NCI-H345 treated with DMSO at 0.1 percent for 48 hours (cell line): ENCODE measurements around the gene PRDM11.

Experiments used
- DNase-seq: peaks from one replicate; lab custom pipeline; 2025; ENCODE audit not compliant: unreplicated experiment; lab: John Stamatoyannopoulos, UW

Gene PRDM11

DNA sequence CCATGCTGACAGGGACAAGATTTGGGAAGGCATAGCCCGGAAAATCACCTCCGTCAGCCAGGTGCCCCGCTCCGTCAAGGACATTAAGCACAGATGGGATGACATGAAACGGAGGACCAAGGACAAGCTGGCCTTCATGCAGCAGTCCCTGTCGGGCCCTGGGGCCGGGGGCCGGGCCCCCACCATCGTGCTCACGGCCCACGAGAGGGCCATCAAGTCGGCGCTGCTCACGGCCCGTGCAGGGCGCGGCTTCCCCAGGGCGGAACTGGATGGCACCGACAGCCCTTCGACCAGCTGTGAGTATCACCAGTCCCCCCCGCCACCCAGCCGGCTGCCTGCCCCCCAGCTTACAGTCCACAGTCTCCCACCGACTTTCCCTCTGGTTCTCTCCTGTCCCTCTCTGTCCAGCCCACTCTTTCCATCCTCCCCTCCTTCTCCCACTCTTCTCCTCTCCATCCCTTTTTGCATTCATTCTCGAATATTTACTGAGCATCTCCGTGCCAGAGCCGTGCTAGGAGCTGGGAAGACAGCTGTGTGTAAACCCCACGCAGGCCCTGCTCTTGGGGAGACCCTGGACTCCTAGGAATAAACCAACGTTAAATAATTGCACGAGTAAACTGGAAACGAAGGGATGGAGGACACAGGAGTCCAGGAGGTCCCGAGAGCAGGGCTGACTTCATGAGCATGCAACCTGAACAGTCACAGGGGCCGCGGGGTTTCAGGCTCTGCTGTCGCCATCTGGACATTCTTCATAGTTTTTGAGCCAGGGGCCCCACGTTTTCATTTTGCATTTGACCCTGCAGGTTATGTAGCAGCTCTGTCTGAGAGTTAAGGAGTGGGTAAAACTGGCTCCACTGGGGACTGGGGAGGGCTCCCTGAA, 62.8 kb downstream of the PRDM11 start:
- no peak for DNase-seq

DNA sequence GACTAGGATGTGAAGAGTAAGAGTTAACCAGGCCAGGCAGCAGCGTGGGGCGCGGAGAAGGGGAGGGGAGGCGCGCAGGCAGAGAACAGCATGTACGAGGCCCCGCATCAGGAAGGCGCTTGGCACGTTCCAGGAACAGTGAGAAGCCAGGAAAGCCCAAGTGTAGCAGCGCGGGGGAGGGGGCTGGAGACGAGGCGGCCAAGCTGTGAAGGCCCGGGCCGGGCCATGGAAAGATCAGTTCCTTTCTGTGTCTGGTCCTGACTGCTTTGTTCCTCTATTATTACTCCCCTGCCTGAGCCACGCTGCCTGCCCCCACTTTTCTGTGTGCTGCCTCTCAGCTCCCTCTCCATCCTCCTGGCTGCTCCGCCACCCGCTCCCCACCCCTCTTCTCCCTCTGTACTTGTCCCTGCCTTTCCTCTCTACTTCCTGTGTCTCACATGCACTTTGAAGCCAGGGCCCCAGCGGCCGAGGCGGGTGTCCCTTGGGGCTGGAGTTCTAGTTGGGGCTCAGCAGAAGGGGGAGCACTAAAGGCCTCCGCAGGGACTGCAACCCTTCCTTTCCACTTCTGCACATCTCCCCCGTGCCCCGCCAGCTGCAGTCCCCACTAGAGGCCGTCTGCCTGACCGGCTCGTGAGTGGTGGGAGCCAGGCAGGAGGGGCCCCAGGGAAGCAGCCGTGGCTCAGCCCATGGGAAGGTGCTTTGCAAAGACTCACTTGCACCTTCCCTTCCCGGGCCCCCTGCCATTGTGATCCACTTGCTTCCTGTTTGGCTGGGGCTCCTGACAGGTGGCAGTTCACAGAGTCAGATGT, 63.7 kb downstream of the PRDM11 start:
- no peak for DNase-seq

DNA sequence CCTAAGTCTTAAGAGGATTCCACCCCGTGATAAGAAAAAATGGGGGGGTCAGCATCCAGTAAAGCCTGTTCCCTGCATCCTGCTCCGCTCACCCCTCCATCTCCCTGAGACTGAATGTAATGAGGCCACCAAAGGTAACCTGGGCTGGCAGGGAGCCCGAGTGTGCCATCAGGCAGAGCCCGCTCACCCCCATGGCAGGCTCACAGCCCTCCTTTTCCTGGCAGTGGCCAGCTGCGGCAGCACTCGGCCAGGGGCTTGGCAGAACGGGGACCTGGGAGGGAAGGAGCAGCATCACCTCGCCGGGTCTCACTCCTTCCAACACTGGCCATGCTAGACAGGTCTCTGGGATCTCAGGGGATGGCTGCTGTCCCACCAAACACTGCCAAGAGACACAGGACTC, 64.4 kb downstream of the PRDM11 start:
- DNase-seq = no peak

DNA sequence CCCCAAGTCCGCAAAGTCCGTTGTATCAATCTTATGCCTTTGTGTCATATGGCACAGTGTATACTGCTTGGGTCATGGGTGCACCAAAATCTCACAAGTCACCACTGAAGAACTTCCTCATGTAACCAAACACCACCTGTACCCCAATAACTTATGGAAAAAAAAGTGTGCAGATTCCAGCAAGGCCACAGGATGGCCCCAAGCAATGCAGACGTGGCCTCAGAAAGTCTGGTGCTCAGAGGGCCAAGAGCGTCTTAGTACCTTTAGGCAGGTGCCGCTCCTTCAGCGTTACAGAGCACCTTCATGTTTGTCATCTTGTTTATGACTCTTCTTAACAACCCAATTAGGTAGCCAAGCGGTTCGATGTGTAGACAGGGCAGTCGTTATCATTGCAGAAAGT, 65.3 kb downstream of the PRDM11 start:
- DNase-seq = no peak

DNA sequence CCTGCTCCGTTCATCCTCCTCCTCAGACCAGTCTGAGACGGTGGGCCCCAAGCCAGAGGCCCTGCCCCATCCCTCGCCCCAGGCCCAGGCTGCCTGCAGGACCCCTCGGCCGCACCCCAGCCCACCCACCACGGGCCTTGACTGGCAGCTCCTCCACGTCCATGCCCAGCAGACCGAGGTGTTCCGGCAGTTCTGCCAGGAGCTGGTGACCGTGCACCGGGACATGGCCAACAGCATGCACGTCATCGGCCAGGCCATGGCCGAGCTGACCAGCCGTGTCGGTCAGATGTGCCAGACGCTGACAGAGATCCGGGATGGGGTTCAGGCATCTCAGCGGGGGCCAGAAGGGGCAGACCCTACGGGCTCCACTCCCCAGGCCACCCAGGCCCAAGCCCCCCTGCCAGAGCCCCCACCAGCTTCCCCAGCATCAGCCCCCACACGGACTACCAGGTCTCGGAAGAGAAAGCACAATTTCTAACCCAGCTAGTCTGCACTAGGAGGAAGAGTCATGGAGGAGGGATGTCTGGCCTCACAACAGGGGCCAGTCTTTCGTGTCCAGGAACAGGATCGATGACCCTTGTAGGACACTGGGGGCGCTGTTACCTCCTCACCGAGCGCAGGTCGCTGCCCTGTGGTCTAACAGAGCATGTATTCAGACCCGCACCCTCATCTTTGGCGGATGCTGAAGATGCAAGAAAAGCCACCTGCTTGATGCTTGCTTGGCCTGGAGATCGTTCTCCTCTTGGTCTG, 66.3 kb downstream of the PRDM11 start:
- DNase-seq = no peak

DNA sequence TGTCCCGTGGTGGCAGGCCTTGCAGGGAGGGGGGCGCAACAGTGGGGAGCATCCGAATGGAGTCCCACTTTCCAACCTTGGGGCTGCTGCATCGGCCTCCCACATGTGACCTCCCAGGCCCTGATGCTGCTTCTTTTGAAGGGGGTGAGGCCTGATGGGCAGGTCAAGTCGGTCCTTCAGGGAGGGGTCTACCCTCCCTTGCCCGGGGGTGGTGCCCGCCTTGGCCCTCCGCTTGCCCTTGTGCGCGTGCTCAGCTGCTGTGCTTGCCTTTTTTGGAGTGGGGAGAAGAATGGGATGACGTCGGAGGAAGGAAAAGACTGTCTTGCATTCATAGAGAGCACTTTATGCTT, 66.9 kb downstream of the PRDM11 start:
- no peak for DNase-seq

DNA sequence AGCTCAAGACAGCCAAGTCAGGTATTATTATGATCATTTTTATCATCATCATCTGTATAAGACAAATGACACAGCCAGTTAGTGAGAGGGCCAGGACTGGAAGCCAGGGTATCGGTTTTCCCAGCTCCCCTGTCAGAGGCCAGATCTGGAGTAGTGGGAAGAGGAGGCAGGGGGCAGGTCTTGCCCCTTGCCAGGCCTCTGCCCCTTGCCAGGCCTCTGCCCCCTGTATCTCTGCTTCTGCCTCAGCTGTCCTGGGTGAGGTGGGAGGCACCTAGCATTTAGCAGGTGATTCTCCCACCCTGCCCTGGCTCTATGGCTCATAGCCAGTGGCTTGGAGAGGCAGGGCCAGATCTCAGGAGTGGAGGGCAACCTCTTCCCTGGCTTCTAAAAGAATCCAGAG, 67.3 kb downstream of the PRDM11 start:
- DNase-seq = no peak

DNA sequence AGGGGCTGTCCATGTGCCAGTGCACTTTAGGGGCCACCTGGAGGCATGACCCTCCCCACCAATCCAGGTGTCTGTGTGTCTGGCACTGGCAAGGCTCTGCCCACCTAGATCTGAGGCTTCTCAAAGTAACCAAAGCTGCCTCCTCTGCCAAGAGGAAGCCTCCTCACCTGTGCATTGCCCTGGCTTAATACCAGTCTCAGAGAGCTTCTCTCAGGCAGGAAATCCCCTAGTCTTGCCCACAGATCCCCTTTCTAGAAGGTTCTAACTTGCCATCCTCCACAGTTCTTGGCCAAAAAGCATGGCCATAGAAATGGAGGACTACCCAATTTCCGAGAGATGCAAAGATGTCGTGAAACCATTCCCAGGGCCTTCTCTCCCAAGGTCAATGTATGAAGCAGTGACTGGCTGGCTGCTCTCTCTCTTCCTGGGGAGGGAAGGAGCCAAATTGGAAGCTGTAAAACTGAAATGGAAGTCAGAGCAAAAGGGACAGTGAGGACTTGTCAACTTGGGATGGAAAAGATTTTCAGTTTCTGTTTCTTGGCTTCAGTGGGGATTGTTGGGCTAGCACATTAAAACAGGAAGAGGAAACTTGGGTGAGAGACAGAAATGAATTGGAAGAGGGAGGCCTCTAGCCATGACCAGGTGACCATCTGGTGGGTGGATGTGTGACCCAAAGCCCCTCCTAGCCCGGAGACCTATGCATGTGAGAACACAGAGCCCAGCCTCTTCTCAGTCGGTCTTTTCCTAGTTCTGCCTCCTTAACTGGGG, 68.8 kb downstream of the PRDM11 start:
- no peak for DNase-seq

DNA sequence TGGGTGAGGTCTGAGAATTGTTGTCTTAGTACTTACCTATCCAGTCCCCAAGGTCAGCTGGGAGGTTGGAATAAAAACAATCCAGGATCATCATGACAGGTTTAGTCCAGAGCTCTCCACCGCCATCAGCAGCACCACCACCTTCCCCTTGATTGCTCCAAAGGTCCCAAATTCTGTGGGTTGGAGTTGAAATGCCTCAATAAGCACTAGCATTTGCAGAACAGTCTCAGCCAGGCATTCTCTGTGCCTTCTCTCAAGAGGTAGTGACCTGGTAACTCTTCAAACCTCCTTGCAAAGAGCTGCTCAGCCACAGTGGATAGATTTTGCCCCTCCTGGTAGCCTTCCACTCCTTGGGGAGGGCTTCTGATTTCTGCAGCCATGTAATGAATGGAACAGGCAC, 69.6 kb downstream of the PRDM11 start:
- no peak for DNase-seq

DNA sequence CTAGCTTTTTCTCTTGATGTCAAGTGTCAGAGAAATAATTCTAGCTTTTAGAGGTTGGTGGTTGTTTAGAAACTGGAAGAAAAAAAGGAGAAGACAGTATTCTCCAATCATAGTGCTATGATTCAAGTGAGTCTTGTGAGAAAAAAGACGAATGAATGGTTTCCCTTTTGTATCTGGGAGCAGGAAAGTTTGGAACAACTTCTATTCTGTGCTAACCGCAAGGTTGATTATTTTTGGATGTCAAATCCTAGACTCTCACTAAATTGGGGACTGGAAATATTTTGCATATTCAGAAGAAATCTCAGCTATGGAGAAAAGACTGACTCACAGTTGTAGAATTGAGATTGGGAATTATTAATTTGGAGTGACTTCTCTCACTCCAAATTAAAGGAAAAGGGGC, 70.5 kb downstream of the PRDM11 start:
- no peak for DNase-seq

DNA sequence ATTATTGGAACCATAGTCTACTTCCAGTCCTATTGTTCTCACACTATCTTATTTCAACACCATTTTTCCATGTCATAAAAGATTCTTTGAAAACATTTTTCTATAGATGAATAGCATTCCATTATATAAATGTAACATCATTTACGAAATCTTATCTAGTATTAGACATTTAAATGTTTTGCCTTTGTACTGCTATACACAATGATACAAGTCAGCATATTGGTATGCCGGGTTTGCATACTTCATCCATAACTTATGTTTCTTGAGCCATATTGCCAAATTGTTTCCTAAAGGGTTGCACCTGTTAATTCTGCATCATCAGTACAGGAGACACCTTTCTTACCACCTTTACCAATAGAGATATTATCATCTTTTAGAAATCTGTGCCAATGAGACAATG, 71.6 kb downstream of the PRDM11 start:
- DNase-seq = no peak

DNA sequence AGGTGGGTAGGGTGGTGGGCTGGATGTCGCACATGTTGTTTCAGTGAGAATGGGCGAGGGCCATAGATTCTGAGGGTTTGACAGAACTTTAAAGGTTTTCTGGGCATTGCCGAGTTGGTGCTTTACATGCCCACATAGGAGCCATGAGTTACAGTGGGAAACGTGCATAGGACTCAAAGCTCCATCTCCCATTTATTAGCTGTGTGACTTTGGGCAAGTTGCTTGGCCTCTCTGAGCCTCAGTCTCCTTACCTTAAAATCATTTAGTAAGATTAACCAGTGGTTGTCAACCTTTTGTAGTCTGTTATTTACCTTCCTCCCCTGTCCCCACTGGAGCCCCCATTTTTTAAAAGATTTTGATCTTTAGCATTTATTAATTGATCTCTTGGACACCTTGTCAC, 72.3 kb downstream of the PRDM11 start:
- DNase-seq = no peak

DNA sequence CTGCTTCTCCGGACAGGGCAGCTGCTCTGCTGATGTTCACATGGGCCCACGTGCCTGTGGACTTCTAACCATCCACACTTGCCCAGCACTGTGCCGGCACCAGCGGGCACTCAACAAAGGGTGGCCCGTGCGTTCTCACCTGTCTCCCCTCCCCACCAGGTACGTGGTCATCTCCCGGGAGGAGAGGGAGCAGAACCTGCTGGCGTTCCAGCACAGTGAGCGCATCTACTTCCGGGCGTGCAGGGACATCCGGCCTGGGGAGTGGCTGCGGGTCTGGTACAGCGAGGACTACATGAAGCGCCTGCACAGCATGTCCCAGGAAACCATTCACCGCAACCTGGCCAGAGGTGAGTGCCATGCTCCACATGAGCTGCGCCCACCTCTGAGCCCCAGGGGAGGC, 73.0 kb downstream of the PRDM11 start:
- DNase-seq = no peak

DNA sequence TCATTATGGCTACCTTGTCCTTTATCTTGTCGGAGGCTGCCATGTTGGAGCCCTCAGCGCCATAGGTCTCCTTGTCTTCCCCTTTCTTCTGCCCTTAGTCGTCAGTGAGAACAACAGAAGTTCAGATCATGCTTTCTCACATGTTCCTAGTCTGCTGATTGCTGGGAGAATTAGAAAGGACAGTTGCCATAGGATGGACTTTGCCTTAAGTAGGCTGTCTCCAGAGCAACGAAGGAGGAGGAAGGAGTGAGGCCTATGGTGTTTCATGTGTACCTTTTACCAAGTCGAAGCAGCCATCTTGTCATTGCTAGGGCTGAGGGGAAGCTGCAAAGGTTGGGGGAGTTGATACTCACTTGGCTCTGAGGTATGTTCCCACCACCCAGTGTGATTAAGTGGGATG, 77.1 kb downstream of the PRDM11 start:
- no peak for DNase-seq

DNA sequence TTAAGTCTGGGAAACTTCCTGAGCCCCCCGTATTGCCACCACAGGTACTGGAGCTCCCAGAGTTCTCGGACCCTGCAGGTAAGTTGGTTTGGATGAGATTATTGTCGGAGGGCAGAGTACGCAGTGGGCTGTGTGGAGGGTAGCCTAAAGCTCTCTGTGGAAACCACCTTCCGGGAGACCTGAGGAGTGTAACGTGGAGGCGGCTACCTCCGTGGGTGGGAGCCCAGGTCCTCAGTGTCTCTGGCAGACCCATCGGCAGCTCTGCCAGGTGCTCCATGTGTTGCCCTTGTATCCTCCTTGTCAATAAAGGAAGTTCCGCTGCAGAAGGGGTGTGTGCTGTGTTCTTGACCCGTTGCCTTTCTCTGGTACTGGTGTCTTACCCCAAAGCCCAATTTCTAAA, 78.3 kb downstream of the PRDM11 start:
- DNase-seq = no peak

DNA sequence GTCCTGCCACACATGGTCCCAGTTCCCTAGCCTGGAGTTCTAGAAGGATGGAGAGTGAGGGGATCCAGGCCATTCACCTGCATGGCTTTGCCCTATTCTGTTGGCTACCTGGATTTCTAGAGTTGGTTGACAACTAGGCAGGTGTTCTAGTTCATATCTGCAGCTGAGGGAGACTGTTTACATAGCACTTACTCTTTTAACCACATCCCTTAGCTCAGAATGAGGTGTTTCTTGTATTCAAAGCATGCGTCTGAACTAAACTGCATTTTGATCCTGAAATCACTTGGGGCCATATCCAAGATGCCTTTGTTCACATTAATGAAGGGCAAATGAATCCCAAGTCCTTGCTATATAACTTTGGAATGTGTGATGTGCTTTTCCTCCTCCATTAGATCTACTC, 78.8 kb downstream of the PRDM11 start:
- peak; percentile 1 for DNase-seq

DNA sequence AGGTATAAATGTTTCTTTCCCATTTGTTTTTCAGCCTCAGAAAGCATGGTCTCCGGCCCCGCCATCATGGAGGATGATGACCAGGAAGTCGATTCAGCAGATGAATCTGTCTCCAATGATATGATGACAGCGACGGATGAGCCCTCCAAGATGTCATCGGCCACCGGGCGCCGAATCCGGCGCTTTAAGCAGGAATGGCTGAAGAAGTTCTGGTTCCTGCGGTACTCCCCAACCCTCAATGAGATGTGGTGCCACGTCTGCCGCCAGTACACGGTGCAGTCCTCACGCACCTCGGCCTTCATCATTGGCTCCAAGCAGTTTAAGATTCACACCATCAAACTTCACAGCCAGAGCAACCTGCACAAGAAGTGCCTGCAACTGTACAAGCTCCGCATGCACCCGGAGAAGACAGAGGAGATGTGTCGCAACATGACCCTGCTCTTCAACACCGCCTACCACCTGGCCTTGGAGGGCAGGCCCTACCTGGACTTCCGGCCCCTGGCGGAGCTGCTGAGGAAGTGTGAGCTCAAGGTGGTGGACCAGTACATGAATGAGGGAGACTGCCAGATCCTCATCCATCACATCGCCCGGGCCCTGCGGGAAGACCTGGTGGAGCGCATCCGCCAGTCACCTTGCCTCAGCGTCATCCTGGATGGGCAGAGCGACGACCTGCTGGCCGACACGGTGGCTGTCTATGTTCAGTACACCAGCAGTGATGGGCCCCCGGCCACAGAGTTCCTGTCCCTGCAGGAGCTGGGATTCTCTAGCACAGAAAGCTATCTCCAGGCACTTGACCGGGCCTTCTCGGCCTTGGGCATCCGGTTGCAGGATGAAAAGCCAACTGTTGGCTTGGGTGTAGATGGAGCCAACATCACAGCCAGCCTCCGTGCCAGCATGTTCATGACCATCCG, 79.8 kb downstream of the PRDM11 start:
- DNase-seq = no peak

DNA sequence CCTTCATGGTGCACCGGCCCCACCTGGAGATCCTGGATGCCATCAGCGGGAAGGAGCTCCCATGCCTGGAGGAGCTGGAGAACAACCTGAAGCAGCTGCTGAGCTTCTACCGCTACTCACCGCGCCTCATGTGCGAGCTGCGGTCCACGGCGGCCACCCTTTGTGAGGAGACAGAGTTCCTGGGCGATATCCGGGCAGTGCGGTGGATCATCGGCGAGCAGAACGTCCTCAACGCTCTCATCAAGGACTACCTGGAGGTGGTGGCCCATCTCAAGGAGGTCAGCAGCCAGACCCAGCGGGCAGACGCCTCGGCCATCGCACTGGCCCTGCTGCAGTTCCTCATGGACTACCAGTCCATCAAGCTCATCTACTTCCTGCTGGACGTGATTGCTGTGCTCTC, 80.5 kb downstream of the PRDM11 start:
- DNase-seq = no peak

DNA sequence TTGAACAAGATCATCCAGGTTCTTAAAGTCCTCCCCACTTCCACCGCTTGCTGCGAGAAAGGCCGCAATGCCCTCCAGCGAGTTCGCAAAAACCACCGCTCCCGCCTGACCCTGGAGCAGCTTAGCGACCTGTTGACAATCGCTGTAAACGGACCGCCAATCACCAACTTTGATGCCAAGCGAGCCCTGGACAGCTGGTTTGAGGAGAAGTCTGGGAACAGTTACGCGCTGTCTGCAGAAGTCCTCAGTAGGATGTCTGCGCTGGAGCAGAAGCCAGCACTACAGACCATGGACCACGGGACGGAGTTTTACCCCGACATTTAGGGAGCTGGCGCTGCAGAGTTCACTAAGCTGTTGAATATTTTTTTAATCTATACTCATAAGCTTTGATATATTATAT, 81.4 kb downstream of the PRDM11 start:
- DNase-seq = no peak

DNA sequence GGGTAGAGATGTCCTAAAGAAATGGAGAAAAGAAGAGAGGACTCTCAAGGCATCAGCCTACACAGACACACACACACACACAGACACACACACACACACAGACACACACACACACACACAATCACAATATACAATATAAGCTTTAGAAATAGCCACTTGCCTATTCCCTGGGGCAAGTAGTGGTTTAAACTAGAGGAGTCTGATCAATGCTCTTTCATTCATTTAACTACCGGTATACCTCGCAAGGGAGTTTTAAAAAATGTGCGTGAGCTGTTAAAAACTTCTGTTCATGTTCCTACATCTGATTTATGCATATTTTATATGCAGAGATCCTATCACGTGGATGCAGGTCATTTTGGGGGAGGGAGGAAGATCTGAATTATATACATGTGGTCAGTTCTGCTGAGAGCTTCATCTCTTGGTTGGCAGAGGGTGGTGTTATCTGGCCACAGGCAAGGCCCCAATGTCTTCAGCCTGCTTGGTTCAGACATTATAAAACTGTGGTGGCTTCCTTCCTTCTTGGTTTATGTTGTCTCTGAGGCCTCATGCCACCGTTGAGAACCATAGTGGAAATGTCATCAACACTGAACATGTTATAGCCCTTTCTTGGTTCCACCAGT, 83.1 kb downstream of the PRDM11 start:
- DNase-seq = no peak
